Activated naive CD8-positive, alpha-beta T cell treated with anti-CD3 and anti-CD28 coated beads, Interleukin-2, amount 10 ng/mL, durations not matched to agents 7 days and 5 days (primary cell): ENCODE results near the gene LHX5. TPM values are rescaled to one million over a fixed set of nuclear protein-coding genes. Genes with fewer than 3 reads are reported as not detected.

Experiments used
- ATAC-seq: fragments of 150-1000 bp; cut with Tn5 transposase; one replicate; pipeline ENCODE4 v1.10.0; 2021; ENCODE audit warnings: low read depth, moderate library complexity
- POLR2A ChIA-PET: fragments of 350-600 bp; sonication (Branson Sonifier 250); formaldehyde crosslinking; loops from one replicate; lab custom pipeline; 2021; ENCODE audit warnings: antibody characterized with exemption; lab: Charles Lee
- DNase-seq: peaks from one replicate; pipeline ENCODE4 v3.0.0; 2021
- H3K27ac Mint-ChIP-seq: one replicate; pipeline ENCODE4 v1.8.0; 2022; ENCODE audit warnings: mild to moderate bottlenecking, mixed read lengths
- H3K27me3 Mint-ChIP-seq: one replicate; pipeline ENCODE4 v1.8.0; 2022; ENCODE audit warnings: mild to moderate bottlenecking, moderate library complexity, mixed read lengths
- H3K36me3 Mint-ChIP-seq: one replicate; pipeline ENCODE4 v1.8.0; 2021; ENCODE audit warnings: mild to moderate bottlenecking, mixed read lengths
- H3K4me1 Mint-ChIP-seq: one replicate; pipeline ENCODE4 v1.8.0; 2021; ENCODE audit warnings: mixed read lengths
- H3K4me3 Mint-ChIP-seq: one replicate; pipeline ENCODE4 v1.8.0; 2022; ENCODE audit warnings: mild to moderate bottlenecking, moderate library complexity, mixed read lengths
- H3K9me3 Mint-ChIP-seq: one replicate; pipeline ENCODE4 v1.8.0; 2021; ENCODE audit warnings: mixed read lengths
- total RNA-seq, 2 experiments: library from RNA; stranded (reverse); gene quantifications; one replicate each; pipeline ENCODE4 v1.2.3, GENCODE V29; 2021

Gene LHX5
- total RNA-seq, 2 experiments from 2014 or later: not detected

DNA sequence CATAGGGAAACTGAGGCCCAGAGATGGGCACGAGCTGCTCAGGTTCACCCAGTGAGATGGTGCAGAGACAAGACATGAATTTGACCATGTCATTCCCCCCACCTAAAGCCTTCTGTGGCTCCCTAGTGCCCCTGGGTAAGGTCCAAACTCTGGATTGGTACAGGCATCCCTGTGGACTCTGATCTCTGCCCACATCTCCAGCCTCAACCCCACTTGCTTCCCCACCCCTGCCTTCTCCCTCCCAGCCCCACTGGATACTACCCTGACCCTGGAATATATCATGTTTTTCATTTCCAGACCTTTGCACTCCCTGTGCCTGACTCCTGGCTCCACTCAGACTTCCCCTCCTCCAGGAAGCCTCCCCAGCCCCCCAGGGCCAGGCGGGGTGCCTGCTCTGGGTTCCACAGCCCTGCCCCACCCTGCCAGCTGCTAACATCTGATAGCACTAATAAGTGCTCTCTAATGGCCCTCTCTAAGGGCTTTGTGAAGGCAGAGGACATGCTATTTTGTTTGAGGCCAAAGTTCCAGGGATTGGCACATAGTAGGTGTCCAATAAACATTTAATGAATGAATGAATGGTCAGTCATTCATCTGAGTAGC is 50.6 kb downstream of the LHX5 start:
- no peak for ATAC-seq
- no peak for DNase-seq
- no peak overlapping the region for H3K4me3 Mint-ChIP-seq
- POLR2A ChIA-PET: no interaction called here
- H3K27ac Mint-ChIP-seq: no peak overlapping the region
- peaks cover 13% of the 10 kb centered on the region for H3K4me1 Mint-ChIP-seq
- no peaks in the 10 kb centered on the region for H3K9me3 Mint-ChIP-seq
- peaks cover 14% of the 10 kb centered on the region for H3K27me3 Mint-ChIP-seq
- H3K36me3 Mint-ChIP-seq: no peaks in the 10 kb centered on the region

DNA sequence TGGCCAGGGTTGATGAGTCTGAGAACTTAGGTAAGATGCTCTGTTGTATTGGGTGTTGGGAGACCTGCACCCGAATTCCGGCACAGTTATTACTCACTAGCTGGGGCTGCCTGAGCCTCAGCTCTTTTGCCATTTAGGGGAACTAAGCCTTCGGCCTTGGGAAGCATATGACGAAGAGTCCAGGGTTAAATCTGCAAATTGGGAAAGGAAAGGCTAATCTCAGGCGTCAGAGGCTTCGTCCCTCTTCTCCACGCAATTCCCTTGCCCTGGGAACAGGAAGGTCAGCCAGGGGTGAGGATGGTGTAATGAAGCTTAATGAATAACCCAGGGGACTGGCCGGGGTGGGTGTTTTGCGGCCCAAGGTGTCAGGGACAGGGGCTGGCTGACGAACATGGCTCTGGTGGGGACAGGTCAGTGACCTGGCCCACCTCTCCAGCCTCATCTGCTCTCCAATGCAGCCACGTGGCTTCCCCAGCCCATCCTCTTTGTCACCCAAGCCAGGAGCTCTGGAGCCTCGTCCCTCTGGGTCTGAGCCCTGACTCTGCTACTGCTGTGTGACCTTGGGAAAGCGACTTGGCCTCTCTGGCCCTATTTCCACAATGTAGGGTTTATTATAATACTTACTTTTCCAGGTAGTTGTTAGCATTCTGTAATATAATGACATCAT is 53.3 kb downstream of the LHX5 start:
- no peaks in the 10 kb centered on the region for H3K9me3 Mint-ChIP-seq
- H3K27ac Mint-ChIP-seq: no peak overlapping the region
- no peaks in the 10 kb centered on the region for H3K36me3 Mint-ChIP-seq
- ATAC-seq: no peak
- DNase-seq: no peak
- POLR2A ChIA-PET: no interaction called here
- no peak overlapping the region for H3K4me3 Mint-ChIP-seq
- peaks cover 12% of the 10 kb centered on the region for H3K4me1 Mint-ChIP-seq
- H3K27me3 Mint-ChIP-seq: peaks cover 8% of the 10 kb centered on the region

DNA sequence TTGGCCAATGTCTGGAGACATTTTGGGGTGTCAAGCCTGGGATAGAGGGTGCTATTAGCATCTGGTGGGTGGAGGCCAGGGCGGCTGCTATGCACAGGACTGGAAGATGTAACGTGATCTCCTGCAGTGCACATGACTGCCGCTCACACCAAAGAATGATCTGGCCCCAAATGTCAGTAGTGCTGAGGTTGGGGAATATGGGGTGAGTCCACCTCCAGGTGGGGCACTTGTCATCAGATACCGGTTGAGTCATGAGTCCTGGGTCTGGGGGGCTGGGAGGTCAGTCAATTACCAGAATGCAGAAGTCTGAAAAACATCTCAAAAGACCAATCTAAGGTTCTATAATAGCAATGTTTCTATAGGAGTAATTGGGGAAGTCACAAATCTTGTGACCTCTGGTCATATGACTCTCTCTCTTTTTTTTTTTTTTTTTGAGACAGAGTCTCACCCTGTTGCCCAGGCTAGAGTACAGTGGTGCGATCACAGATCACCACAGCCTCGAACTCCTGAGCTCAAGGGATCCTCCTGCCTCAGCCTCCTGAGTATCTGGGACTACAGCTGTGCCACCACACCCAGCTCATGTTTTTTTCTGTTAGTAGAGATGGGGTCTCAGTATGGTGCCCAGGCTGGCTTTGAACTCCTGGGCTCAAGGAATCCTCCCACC is 55.4 kb downstream of the LHX5 start:
- Mint-ChIP-seq H3K4me3 (no peak overlapping the region), H3K27me3 (peaks cover 8% of the 10 kb centered on the region), H3K4me1 (no peaks in the 10 kb centered on the region), H3K36me3 (no peaks in the 10 kb centered on the region), H3K9me3 (no peaks in the 10 kb centered on the region), H3K27ac (no peak overlapping the region)
- POLR2A ChIA-PET: interaction anchor here (0.8 kb wide), 1 partner anchor 363 kb away, joined by 4 read pairs; no protein-coding TSS in a partner anchor
- DNase-seq: no peak
- ATAC-seq: no peak

DNA sequence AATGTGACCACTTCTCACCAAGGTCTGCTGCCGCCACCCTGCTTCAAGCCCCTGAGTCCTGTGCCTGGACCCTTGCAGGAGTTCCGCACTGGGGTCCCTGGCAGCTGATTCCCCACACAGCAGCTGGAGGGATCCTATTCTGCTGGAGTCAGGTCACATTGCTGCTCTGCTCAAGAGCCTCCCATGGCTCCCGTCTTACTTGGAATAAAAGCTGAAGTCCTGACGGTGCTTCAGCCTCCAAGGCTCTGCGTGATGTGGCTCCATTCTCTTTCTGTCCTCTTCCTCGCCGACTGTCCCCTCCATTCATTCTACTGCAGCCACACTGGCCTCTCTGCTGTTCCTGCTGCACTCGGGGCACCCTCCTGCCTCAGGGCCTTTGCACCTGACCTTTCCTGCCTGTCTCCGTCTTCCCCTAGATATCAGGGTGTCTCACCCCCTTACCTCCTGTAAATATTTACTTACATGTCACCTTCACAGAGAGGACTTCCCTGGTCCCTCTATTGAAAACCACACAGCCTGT is 57.1 kb downstream of the LHX5 start:
- Mint-ChIP-seq H3K36me3 (no peaks in the 10 kb centered on the region), H3K4me1 (no peaks in the 10 kb centered on the region), H3K4me3 (no peak overlapping the region), H3K9me3 (no peaks in the 10 kb centered on the region), H3K27ac (no peak overlapping the region), H3K27me3 (peaks cover 15% of the 10 kb centered on the region)
- ATAC-seq (no peak), DNase-seq (no peak)
- POLR2A ChIA-PET: no interaction called here

DNA sequence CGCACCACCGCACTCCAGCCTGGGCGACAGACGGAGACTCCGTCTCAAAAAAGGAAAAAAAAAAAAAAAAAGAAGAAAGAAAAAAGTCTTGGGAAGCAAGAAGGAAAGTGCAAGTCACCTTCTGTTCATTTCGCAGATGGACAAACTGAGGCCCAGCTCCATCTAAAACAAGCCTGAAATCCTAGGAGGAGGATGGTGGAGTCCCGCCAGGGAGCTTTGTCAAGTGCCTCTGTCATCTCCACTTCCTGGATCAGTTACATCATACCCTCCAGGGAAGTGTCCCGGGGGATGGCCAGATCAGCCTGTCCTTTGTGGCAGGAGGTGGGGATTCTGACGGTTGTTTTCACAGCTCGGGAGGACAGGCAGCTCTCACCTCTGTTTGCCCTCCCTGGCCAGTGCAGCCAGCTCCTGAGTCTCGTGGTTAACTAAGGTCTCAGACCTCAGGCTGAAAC is 58.2 kb downstream of the LHX5 start:
- Mint-ChIP-seq H3K36me3 (no peaks in the 10 kb centered on the region), H3K4me1 (no peaks in the 10 kb centered on the region), H3K9me3 (no peaks in the 10 kb centered on the region), H3K27me3 (peaks cover 16% of the 10 kb centered on the region), H3K27ac (no peak overlapping the region), H3K4me3 (no peak overlapping the region)
- ATAC-seq: no peak
- DNase-seq: no peak
- POLR2A ChIA-PET: no interaction called here

Other genes with a start within 250 kb of the LHX5 start
- gene SLC8B1, start 136.8 kb downstream of the LHX5 start, total RNA-seq: 10 to 100 TPM; 42.1 to 42.4 TPM
- gene PLBD2, start 113.3 kb downstream of the LHX5 start, total RNA-seq: 10 to 100 TPM; 12.8 to 13.6 TPM
- gene SDS, start 68.0 kb downstream of the LHX5 start, total RNA-seq: under 1 TPM; 0.36 to 0.60 TPM
- gene SDSL, start 49.5 kb downstream of the LHX5 start, total RNA-seq: 1 to 10 TPM in 1 of 2 experiments, under 1 TPM in 1; 0.85 to 1.2 TPM